GM13976 (cell line): Measurements from ENCODE around the gene CCDC88B.

Source experiments
- DNase-seq: peaks from one replicate; pipeline ENCODE4 v3.0.0; 2012; ENCODE audit warnings: low spot score
- CTCF ChIP-seq: IDR thresholded peaks from 2 replicates; pipeline ENCODE4 v1.5.1; 2012; ENCODE audit warnings: borderline replicate concordance, mild to moderate bottlenecking; ENCODE audit not compliant: insufficient read depth; ENCODE audit errors: extremely low read depth, missing control alignments, control extremely low read depth
- in situ Hi-C: fragments of 300-500 bp; cut with MboI; formaldehyde crosslinking; loops from one replicate; pipeline ENCODE4 v1.12.0; 2022; ENCODE audit warnings: low sequenced_read_pairs, mixed read lengths, inconsistent platforms; ENCODE audit not compliant: unreplicated experiment

CCDC88B gene

GRCh38 chr11:64317961-64318765, 21.8 kb upstream of the CCDC88B start, which contains the start of gene PRDX5:
Gene PRDX5, plus strand, starts transcription at chr11:64318121. Its CDS starts 95 bp downstream, at chr11:64318216.
- in situ Hi-C loops = no loop called here
- peak; percentile 97 for DNase-seq
- peak; percentile 54 for TF ChIP-seq CTCF

DNA sequence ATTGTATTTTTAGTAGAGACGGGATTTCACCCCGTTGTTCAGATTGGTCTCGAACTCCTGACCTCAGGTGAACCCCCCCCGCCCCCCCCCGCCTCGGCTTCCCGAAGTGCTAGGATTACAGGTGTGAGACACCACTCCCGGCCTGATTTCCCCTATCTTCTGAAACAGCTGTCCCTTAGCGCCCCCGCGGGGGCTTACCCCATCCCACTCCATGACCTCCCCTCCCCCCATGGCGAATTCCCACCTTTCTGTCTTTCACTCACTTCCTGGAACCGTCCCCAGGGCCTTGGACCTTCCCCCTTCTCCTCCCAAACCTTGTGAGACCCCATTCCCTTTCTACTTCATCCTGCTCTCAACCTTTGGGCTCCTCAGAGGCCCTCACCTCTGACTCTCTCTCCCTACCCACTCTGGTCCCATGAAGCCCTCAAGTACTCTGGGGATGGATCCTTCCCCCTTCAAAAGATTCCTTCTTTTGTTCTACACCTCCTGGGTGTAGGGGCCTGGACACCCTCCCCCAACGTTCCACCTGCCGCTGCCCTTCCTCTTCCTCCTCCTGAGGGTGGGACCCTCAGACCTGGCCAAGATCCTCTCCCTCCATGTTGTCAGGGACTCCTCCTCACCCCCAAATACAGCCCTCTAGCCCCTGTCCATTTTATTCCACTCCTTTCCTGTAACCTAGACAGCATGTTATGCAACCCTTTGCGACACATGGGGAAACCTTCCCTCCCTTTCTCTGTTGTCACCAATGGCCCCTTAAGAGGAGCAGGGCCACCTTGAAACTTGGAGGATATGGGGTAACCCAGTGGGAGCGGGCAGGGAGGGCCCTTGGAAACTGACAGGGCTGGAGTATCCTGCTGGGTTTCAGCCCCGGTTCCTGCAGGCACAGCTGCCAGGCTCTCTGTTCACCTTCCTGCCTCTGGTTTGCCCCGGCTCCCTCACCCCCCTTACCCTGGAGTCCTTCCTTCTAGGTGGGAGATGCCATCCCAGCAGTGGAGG, 20.9 kb upstream of the CCDC88B start:
- in situ Hi-C loops = no loop called here
- DNase-seq = no peak
- TF ChIP-seq CTCF = no peak

GRCh38 chr11:64320556-64320955, 19.4 kb upstream of the CCDC88B start:
- in situ Hi-C loops = no loop called here
- no peak for TF ChIP-seq CTCF
- no peak for DNase-seq

- no peak for TF ChIP-seq CTCF
- in situ Hi-C loops = no loop called here
- DNase-seq = no peak
These were observed 19.0 kb upstream of the CCDC88B start for GRCh38 chr11:64321026-64321425.

DNA sequence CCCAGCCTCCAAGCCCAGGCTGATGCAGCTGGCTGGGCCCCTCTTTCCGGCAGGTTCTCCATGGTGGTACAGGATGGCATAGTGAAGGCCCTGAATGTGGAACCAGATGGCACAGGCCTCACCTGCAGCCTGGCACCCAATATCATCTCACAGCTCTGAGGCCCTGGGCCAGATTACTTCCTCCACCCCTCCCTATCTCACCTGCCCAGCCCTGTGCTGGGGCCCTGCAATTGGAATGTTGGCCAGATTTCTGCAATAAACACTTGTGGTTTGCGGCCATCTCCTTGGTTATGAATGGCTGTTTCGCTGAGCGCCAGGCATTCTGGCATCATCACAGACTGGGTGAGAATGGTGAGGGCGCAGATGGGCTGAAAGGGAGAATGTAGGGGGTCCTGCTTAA, 18.5 kb upstream of the CCDC88B start:
- in situ Hi-C loops = no loop called here
- TF ChIP-seq CTCF = no peak
- DNase-seq = no peak

- TF ChIP-seq CTCF = no peak
- in situ Hi-C loops = no loop called here
- DNase-seq = no peak
These were observed 17.1 kb upstream of the CCDC88B start for GRCh38 chr11:64322925-64323260.
